ENCODE data around the gene OAS2. TPM values are rescaled to one million over a fixed set of nuclear protein-coding genes. Genes with fewer than 3 reads are reported as not detected.

OAS2 gene
- total RNA-seq, 1 donor from 2014 or later = 4.8 TPM

DNA sequence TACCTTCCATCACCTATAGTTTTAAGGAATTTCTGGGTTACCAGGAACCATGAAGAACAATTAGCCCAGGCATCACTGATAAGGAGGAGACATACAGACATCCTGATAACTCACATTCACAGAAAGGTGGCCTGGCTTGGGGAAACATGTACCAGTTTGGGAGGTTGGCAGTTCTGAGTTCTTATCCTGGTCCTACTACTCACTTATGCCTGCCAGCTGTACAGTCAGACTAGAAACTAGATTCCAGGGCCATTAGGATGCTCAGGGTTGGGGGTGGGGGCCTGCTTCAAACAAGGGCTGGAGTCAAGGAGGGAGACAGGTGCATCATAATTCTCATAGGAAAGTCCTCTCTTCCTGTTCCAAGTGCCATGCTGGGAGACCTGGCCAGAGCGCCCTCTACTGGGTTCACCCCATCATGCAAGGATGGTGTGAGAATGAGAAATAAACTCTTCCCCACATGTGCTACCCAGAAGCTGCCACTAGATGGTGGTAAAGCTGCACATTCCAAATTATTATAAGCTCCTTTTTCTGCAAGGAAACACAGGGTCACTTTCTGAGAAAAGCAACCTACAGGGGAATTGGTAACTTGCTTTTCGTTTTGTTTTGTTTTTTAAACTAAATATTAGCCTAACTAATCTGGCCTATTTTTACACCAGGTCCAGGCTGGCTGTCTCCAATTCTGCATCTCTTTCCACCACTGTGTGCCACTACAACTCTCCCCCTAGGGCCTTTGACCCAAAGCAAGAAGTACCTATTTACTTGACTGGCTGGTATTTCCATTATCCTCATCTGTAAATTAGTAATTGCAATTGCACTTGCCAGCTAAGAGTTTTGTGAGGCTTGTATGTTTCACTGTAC, 14.5 kb downstream of the OAS2 start:
- peak; percentile 20 for DNase-seq
- no peaks in the 10 kb centered on the region for H3K4me1 ChIP-seq
- no peak overlapping the region for H3K27ac ChIP-seq (replicated peaks)
- peaks cover 15% of the 10 kb centered on the region for H3K27me3 ChIP-seq (ENCODE audit: low read depth)
- H3K9me3 ChIP-seq (replicated peaks) = no peaks in the 10 kb centered on the region
- intact Hi-C loops (cut with micrococcal nuclease) = no loop called here
- peak; percentile 92 for TF ChIP-seq CTCF (IDR thresholded peaks at IDR 0.05; ENCODE audit: borderline replicate concordance)
- peaks cover 31% of the 10 kb centered on the region for H3K36me3 ChIP-seq
- no peak overlapping the region for H3K4me3 ChIP-seq

DNA sequence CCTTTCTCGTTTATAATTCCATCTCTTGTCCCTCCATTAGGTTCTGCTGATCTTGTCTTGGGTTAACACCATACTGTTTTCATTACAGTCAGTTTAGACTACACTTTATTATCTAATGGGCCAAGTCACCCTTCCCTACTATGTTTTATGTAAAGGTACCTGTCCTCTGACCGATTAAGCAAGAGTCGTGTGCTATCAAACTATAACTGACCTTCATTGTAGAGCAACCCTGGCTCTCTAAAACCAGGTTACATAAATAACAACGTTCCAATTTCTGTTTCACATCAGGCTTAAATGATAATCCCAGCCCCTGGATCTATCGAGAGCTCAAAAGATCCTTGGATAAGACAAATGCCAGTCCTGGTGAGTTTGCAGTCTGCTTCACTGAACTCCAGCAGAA, 16.7 kb downstream of the OAS2 start:
- no peak overlapping the region for H3K27ac ChIP-seq (replicated peaks)
- H3K4me3 ChIP-seq = no peak overlapping the region
- H3K4me1 ChIP-seq = no peaks in the 10 kb centered on the region
- peaks cover 8% of the 10 kb centered on the region for H3K9me3 ChIP-seq (replicated peaks)
- TF ChIP-seq CTCF (IDR thresholded peaks at IDR 0.05; ENCODE audit: borderline replicate concordance) = no peak
- peaks cover 46% of the 10 kb centered on the region for H3K36me3 ChIP-seq
- H3K27me3 ChIP-seq (ENCODE audit: low read depth) = peaks cover 15% of the 10 kb centered on the region
- no peak for DNase-seq
- intact Hi-C loops (cut with micrococcal nuclease) = no loop called here

GRCh38 chr12:112996501-112996900, 18.2 kb downstream of the OAS2 start:
- peaks cover 15% of the 10 kb centered on the region for H3K27me3 ChIP-seq (ENCODE audit: low read depth)
- DNase-seq = no peak
- no peak overlapping the region for H3K4me3 ChIP-seq
- no peaks in the 10 kb centered on the region for H3K4me1 ChIP-seq
- peaks cover 50% of the 10 kb centered on the region for H3K36me3 ChIP-seq
- no peak overlapping the region for H3K27ac ChIP-seq (replicated peaks)
- intact Hi-C loops (cut with micrococcal nuclease) = no loop called here
- no peak for TF ChIP-seq CTCF (IDR thresholded peaks at IDR 0.05; ENCODE audit: borderline replicate concordance)
- peaks cover 8% of the 10 kb centered on the region for H3K9me3 ChIP-seq (replicated peaks)

- intact Hi-C loops (cut with micrococcal nuclease) = no loop called here
- H3K27me3 ChIP-seq (ENCODE audit: low read depth) = peaks cover 15% of the 10 kb centered on the region
- no peaks in the 10 kb centered on the region for H3K4me1 ChIP-seq
- no peak for DNase-seq
- H3K4me3 ChIP-seq = no peak overlapping the region
- peaks cover 8% of the 10 kb centered on the region for H3K9me3 ChIP-seq (replicated peaks)
- no peak overlapping the region for H3K27ac ChIP-seq (replicated peaks)
- TF ChIP-seq CTCF (IDR thresholded peaks at IDR 0.05; ENCODE audit: borderline replicate concordance) = no peak
- H3K36me3 ChIP-seq = peaks cover 50% of the 10 kb centered on the region
Observed at GRCh38 chr12:112997506-112997905, 19.2 kb downstream of the OAS2 start.

GRCh38 chr12:112998987-112999767, 20.9 kb downstream of the OAS2 start:
- intact Hi-C loops (cut with micrococcal nuclease) = no loop called here
- H3K36me3 ChIP-seq = peaks cover 56% of the 10 kb centered on the region
- no peak for TF ChIP-seq CTCF (IDR thresholded peaks at IDR 0.05; ENCODE audit: borderline replicate concordance)
- no peak overlapping the region for H3K27ac ChIP-seq (replicated peaks)
- H3K4me1 ChIP-seq = no peaks in the 10 kb centered on the region
- no peak overlapping the region for H3K4me3 ChIP-seq
- DNase-seq = no peak
- H3K27me3 ChIP-seq (ENCODE audit: low read depth) = peaks cover 22% of the 10 kb centered on the region
- H3K9me3 ChIP-seq (replicated peaks) = peaks cover 8% of the 10 kb centered on the region

All from left ventricle myocardium inferior (tissue), 1 donor.